Fibroblast of the aortic adventitia (primary cell): ENCODE measurements around the gene AGAP9. TPM values are rescaled to one million over a fixed set of nuclear protein-coding genes. Genes with fewer than 3 reads are reported as not detected.
"Not testable (repeated sequence)": the region's sequence is repeated elsewhere in the genome, so short reads cannot be mapped to it uniquely, and the experiment has no call there.

Experiments
- DNase-seq: peaks from one replicate; pipeline ENCODE4 v3.0.0-alpha.2; 2010; ENCODE audit warnings: low read depth
- H3K4me3 ChIP-seq: 2 replicates; pipeline ENCODE4 v1.5.1; 2011; ENCODE audit warnings: low read depth, mild to moderate bottlenecking, control low read depth, low read length, moderate library complexity
- CTCF ChIP-seq: IDR thresholded peaks from 2 replicates; pipeline ENCODE4 v1.5.1; 2011; ENCODE audit warnings: mild to moderate bottlenecking, low read length, control low read depth, inconsistent platforms; ENCODE audit not compliant: insufficient read depth
- total RNA-seq: library from RNA; depleted of rRNA; stranded (reverse); fragments of >200 nt; gene quantifications from 2 replicates; pipeline ENCODE4 v1.2.3, GENCODE V29; 2012; ENCODE audit warnings: low replicate concordance

The AGAP9 gene
- total RNA-seq, 1 donor = 4.2 TPM

- DNase-seq = no peak
- no peak overlapping the region for H3K4me3 ChIP-seq
- TF ChIP-seq CTCF = no peak
Measured at GRCh38 chr10:47456079-47456785, 67.2 kb downstream of the AGAP9 start.

- not testable (repeated sequence) for DNase-seq, H3K4me3 ChIP-seq
Measured at GRCh38 chr10:47455350-47456078, 67.9 kb downstream of the AGAP9 start.

GRCh38 chr10:47454780-47455058, 68.7 kb downstream of the AGAP9 start:
- TF ChIP-seq CTCF = no peak
- no peak for DNase-seq
- no peak overlapping the region for H3K4me3 ChIP-seq

- no peak for TF ChIP-seq CTCF
- no peak for DNase-seq
- H3K4me3 ChIP-seq = no peak overlapping the region
Measured at GRCh38 chr10:47454008-47454779, 69.2 kb downstream of the AGAP9 start.

- no peak for DNase-seq
- H3K4me3 ChIP-seq = no peak overlapping the region
- TF ChIP-seq CTCF = no peak
Measured at GRCh38 chr10:47453141-47454007, 70.1 kb downstream of the AGAP9 start.

GRCh38 chr10:47452495-47453140, 70.8 kb downstream of the AGAP9 start:
- TF ChIP-seq CTCF = no peak
- DNase-seq = no peak

More at GRCh38 chr10:47452495-47453140, 70.8 kb downstream of the AGAP9 start:
- no peak overlapping the region for H3K4me3 ChIP-seq
